OCI-LY3 (cell line): ENCODE results near the gene METTL23.

Experiments
- EZH2phosphoT487 ChIP-seq: fragments of 200-600 bp; shearing (Covaris generic); IDR thresholded peaks from 2 replicates; pipeline ENCODE4 v1.6.1; 2018; ENCODE audit warnings: antibody characterized with exemption, mixed run types, low read depth
- TF ChIP-seq, protein P1 (sequence below): fragments of 200-600, 300-600 bp; sonication (generic); IDR thresholded peaks from 2 replicates; pipeline ENCODE4 v1.5.1; 2014; ENCODE audit warnings: antibody characterized with exemption, low read length, low read depth

DNA sequence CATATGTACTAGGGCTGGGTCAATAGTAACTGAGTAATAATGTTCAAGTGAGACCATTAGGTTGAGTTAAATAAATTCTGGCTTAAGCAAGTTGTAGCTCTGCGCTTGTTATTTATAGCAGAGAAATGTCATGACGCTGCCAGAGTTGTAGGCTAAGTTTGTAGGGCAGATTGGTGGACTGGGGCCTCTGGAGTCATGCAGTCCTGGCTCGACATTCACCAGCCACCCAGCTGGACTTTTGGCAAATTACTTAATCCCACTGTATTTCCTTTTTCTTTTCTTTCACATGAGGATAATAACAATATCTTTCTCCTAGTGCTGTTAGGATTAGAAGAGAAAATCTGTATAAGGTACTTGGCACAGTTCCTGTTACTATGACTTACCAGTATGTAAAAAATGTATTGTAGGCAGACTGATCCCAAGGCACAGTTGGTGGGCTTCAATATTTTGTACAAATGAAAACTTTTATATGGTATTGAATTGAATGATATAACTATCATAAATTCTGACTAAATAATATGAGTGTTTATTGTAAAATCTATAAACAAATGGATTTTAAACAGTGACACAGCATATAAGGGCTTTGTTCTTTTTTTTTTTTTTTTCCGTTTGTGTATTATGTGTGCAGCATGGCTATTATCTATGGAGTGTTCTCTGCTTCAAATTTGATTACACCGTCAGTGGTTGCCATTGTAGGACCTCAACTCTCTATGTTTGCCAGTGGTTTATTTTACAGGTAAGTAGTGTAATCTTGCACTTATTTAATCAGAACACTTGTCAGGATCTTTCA is 13.9 kb downstream of the METTL23 start:
- TF ChIP-seq EZH2phosphoT487: no peak
- TF ChIP-seq, protein P1, sequence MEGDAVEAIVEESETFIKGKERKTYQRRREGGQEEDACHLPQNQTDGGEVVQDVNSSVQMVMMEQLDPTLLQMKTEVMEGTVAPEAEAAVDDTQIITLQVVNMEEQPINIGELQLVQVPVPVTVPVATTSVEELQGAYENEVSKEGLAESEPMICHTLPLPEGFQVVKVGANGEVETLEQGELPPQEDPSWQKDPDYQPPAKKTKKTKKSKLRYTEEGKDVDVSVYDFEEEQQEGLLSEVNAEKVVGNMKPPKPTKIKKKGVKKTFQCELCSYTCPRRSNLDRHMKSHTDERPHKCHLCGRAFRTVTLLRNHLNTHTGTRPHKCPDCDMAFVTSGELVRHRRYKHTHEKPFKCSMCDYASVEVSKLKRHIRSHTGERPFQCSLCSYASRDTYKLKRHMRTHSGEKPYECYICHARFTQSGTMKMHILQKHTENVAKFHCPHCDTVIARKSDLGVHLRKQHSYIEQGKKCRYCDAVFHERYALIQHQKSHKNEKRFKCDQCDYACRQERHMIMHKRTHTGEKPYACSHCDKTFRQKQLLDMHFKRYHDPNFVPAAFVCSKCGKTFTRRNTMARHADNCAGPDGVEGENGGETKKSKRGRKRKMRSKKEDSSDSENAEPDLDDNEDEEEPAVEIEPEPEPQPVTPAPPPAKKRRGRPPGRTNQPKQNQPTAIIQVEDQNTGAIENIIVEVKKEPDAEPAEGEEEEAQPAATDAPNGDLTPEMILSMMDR: no peak
